GM19099 (cell line): ENCODE data around the gene CDR2L.

Experiments
- POLR2A ChIP-seq: IDR thresholded peaks from 3 replicates; pipeline ENCODE4 v1.6.1; 2011; ENCODE audit warnings: low read depth; ENCODE audit not compliant: insufficient read length; ENCODE audit errors: extremely low read depth

Gene CDR2L

DNA sequence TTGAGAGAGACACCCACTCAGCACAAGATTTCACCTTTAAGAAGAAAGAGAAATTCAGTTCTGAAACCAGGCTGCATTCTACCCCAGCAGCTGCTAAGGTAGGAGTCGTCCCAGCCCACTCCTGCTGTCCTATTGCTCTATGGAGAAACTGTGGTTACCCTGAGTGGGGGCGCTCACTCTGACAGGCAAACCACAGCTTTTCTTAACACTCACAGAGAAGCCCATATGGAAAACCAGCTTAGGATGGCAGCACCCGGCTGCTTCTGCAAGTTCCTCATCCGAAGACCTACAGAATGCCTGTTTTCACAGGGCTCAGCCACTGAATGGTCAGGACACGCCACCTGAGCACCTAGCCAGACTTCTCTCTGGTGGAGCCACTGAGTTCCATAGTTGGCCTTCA is 51.8 kb downstream of the CDR2L start:
- TF ChIP-seq POLR2A = no peak

DNA sequence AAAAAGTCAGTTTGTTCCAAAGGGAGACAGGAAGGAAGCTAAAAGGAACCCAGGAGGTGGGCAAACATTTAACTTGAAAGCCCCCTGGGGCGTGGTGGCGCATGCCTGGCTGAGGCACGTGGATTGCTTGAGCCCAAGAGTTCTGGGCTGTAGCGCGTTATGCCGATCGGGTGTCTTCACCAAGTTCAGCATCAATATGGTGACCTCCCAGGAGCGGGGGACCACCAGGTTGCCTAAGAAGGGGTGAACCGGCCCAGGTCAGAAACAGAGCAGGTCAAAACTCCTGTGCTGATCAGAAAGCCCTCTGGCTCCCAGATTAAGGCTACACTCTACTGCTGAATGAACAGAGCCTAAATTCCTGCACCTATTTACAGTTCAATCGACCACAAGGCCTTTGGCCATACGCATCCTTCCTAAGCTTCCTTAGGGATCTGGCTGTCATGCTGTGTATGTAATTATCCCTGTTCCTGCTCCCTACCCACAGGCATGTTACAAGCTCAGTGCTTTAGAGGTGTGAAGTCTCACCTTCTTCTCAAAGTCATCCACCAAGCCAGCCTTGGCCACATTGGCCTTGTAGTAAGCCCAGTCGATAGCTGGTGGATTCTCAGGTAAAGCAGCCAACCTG is 54.3 kb downstream of the CDR2L start:
- TF ChIP-seq POLR2A = no peak

DNA sequence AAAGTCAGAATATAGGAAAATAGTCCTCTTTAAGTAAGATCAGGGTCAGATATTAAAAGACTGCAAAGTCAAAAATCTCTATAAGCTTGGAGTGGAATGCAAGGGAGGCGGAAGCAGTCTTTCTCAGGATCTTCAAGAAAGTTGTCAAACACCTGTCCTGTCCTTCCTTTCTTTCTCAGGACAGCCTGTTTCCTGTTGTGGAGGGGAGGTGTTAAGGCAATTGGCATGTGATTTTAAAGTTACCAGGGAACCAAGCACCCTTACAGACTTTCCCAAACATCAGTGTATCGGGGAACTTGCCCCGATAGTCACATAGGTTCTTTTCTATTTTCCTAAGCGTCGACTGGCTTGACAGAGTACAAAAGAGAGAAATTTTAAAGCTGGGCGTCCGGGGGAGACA is 57.3 kb downstream of the CDR2L start:
- no peak for TF ChIP-seq POLR2A

DNA sequence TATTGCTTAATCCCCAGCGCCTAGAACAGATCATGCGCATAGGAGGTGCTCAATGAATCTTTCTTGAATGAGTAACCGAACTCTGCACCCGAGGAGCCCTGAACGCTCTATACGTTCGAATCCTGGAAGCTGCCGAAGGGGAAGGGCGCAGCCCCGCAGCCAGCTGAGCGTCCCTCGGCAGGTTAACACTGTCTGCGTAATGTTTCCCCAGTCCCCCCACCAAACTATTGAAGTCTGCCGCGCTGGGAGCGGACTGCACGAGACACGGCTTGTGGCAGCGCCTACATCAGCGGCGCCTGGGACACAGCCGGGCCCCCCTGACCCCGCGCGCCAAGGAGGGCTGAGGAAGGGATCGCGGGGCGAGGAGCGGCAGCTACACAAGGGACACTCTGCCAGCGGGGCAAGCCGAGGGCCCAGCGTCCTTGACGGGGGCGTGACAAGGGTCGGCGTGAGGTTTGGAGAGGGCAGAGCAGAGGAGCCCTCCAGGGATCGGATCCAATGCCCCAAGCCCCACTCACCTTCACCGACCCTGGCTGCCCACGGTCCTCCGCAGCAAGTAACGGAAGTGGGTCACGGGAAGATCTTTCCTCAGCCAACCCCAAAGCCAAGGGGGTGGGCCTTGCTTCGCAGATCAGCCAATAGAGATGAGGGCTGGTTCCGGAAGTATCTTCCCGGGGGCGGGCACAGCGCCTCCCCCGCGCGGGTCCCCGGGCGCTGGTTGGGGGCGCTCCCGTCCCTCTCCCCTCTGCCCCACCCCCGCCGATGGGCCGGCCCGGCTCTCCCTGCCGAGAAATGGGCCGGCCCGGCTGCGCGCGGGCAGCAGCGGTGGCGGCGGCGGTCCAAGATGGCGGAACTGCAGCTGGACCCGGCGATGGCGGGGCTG is 59.2 kb downstream of the CDR2L start, which contains the start of the genes ATP5PD and KCTD2:
ATP5PD (minus strand) TSS at position 563 of the 883 bp plus-strand sequence. CDS start 4,319 bp downstream, outside the sequence.
KCTD2 (plus strand) TSS at position 819 of the 883 bp plus-strand sequence; CDS start at position 845, 26 bp downstream.
- peak; percentile 93 for TF ChIP-seq POLR2A

DNA sequence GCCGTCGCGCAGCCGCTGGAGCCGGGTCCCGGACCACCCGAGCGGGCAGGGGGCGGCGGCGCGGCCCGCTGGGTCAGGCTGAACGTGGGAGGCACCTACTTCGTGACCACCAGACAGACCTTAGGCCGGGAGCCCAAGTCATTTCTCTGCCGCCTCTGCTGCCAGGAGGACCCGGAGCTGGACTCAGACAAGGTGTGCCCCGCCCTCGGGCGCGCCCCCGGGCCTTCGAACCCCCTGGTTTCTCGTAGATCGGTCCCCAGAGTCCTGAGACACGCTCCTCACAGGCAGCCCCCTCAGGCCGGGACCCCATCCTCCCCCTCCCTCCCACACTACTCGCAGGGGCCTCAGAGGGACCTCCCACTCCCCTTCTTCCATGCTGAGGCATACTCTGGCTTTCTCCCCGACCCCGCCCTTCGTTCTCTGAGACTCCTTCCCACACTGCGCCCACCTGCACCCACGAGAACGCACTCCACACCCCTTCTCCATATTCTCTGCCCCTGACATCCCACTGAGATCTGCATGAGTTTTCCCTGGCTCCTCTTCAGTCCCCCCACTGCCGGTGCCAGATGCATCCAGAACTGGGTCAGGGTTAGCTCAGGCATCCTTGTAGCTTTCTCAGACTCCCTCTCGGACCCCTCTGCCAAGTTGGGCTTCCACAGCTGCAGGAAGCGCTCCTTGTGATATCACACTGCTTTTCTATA is 60.1 kb downstream of the CDR2L start:
- no peak for TF ChIP-seq POLR2A

DNA sequence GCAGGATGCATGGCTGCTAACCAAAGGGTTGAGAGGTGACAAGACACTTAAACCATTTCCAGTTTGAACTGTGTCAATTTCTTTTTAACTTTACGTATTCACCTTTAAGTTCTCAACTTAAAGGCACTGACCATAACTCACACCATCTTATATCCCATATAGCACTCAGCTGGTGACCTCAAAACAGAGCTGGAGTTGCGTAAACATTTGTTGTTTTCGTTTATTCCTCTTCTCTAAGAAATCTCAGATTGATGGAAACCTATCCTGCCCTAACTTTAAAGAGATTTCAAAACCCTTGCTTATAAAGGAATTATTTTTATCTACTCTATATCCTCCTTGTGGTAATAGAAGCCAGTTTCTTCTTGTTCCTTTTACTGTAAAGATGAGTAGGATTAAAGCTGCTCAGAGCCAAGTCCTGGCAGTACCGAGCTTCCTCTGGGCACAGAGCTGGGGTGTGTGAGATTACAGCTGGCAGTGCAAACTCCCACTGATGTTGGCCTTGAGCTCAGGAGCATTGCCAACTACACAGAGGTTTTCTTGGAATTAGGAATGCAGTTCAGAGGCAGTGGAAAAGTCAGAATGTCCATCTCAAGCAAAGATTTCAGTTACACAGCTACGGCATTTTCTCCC is 60.9 kb downstream of the CDR2L start:
- no peak for TF ChIP-seq POLR2A

DNA sequence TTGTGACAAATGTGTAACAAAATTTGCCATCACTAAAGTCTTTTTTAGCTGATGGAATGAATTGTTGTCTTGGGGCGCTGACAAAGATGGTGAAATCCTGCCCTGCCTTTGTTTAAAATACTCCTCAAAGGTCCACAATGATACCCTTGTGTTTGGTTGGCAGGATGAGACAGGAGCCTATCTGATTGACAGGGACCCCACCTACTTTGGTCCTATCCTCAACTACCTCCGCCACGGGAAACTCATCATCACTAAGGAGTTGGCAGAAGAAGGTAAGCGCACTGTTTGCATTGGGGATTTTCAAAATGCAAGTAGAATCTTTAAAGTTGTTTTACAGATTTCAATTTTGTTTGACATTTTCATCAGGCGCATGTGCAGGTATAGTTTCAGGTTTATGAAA is 61.6 kb downstream of the CDR2L start:
- no peak for TF ChIP-seq POLR2A

DNA sequence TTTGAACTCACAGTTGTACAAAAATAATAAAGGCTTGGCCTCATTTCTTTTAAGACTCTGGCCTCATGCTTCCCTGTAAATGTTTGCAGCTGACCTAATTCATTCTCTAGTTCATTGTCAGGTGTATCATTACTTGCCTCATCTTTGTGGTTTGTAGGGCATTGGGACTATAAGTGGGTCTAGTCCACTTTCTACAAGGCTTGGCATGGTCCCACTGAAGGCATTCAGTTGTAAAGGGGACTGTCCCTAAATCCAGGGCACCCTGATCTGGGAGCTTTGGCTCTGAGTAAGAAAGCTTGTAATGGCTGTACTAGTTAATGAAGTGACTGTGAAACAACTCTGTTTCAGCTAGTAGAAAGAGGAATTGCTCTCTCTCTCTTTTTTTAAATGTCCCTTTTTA is 62.3 kb downstream of the CDR2L start:
- no peak for TF ChIP-seq POLR2A

DNA sequence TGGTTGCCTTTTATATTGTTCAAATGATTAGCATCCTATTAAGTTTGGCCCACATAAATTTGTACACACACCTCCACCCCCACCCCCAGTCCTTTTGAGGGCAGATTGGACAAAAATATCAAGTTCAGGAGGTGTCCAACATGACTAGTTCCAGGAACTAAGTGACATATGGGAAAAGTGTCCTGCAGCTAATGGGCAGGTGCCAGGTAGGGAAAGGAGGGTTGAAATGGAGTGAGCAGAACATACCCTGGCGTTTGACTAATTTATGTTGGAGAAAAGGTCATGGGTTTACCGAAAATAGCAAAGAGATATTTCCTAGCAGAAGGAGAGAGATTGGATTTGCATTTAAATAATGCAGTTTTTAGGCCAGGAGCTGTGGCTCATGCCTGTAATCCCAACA is 64.5 kb downstream of the CDR2L start:
- TF ChIP-seq POLR2A = no peak
